Sigmoid colon (tissue), 4 donors: ENCODE data around the gene RARG.

Source experiments
- CTCF ChIP-seq, 4 experiments: fragments of 450-650 bp in 3 of 4; fragments of 200-600 bp in 1 of 4; IDR thresholded peaks; one replicate each; pipeline ENCODE4 v1.5.1; 2016 to 2019; ENCODE audit warnings: antibody characterized with exemption in 4 of 4, mild to moderate bottlenecking in 3 of 4, moderate library complexity in 2 of 4
- POLR2AphosphoS5 ChIP-seq, 4 donors: sonication (generic); formaldehyde crosslinking; IDR thresholded peaks; one replicate each; pipeline ENCODE4 v1.6.1; 2017; ENCODE audit warnings: antibody characterized with exemption in 4 of 4

DNA sequence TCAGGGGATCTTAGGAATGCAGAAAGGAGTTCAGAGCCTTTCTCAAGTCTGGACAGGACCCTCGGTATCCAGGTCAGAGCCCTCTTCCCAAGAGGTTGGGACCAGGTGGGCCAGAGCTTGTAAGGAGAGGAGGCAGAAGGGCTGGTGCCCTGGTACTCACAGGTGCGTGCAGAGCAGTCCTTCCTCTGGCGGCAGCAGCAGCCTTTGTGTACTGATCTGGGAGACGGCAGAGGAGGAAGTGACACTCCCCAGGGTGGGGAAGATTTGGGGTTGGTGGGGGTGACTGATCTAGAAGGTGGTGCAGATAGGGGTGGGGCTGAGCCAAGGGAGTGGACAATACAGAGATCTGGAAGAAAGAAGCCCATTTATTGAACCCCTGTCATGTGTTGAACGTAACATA lies 25.0 kb downstream of the RARG start, which contains the start of gene ITGB7:
- TF ChIP-seq POLR2AphosphoS5 (IDR thresholded peaks at IDR 0.05) (no peak), CTCF (IDR thresholded peaks at IDR 0.05) (no peak)
